K562 (cell line): ENCODE results near the gene ATP6V1A. TPM values are rescaled to one million over a fixed set of nuclear protein-coding genes. Genes with fewer than 3 reads are reported as not detected.
A peak's percentile ranks its signal among the peaks of the same experiment; 100 is the strongest.

Experiments
- BACH1 ChIP-seq: fragments of 200-800 bp; sonication (Bioruptor generic); IDR thresholded peaks from 2 replicates; pipeline ENCODE4 v1.6.1; 2016; ENCODE audit warnings: missing genetic modification characterization, missing compliant biosample characterization
- CBFA2T3 ChIP-seq: fragments of 450-650 bp; IDR thresholded peaks from 2 replicates; pipeline ENCODE4 v1.6.1; 2017
- DMBX1 ChIP-seq: fragments of 250-450 bp; sonication (Bioruptor Pico); IDR thresholded peaks from 2 replicates; pipeline ENCODE4 v1.8.0; 2022; ENCODE audit warnings: inconsistent platforms, mild to moderate bottlenecking, moderate library complexity, borderline replicate concordance
- E2F8 ChIP-seq: fragments of 450-650 bp; IDR thresholded peaks from 2 replicates; pipeline ENCODE4 v1.7.1; 2018; ENCODE audit warnings: mild to moderate bottlenecking, low read depth; ENCODE audit not compliant: partially characterized antibody
- FOXA1 ChIP-seq: fragments of 450-650 bp; IDR thresholded peaks from 2 replicates; pipeline ENCODE4 v1.6.1; 2016; ENCODE audit warnings: mild to moderate bottlenecking, borderline replicate concordance
- FOXJ3 ChIP-seq: sonication (generic); formaldehyde crosslinking; IDR thresholded peaks from 2 replicates; pipeline ENCODE4 v1.4.0; 2020; ENCODE audit warnings: mild to moderate bottlenecking, missing genetic modification reagents
- GTF2F1 ChIP-seq: IDR thresholded peaks from 2 replicates; pipeline ENCODE4 v1.6.1; 2011; ENCODE audit warnings: low read depth, low read length, improper control_type of control experiment
- HMBOX1 ChIP-seq: sonication (generic); IDR thresholded peaks from 2 replicates; pipeline ENCODE4 v1.6.1; 2016
- MAFG ChIP-seq: fragments of 450-650 bp; conservative IDR thresholded peaks from 2 replicates; pipeline ENCODE4 v1.6.1; 2016; ENCODE audit warnings: missing genetic modification characterization, missing compliant biosample characterization
- MAX ChIP-seq: sonication (generic); formaldehyde crosslinking; IDR thresholded peaks from 2 replicates; pipeline ENCODE4 v1.9.0; 2022; ENCODE audit warnings: mild to moderate bottlenecking, missing genetic modification reagents
- MAZ ChIP-seq, 2 experiments: fragments of 450-650 bp in 1 of 2; sonication (generic) in 1 of 2; formaldehyde crosslinking; IDR thresholded peaks in 1 of 2; conservative IDR thresholded peaks in 1 of 2; 2 replicates each; pipeline versions ENCODE4 v1.4.0 to v1.5.0; 2020; ENCODE audit warnings: mild to moderate bottlenecking in 1 of 2, missing genetic modification reagents in 1 of 2
- MLLT1 ChIP-seq, 2 experiments: fragments of 450-650 bp; IDR thresholded peaks; 2 replicates each; pipeline ENCODE4 v1.6.1; 2016
- NCOA1 ChIP-seq: fragments of 450-650 bp; IDR thresholded peaks from 2 replicates; pipeline ENCODE4 v1.6.1; 2016; ENCODE audit warnings: low read depth
- PREB ChIP-seq: sonication (generic); formaldehyde crosslinking; IDR thresholded peaks from 2 replicates; pipeline ENCODE4 v1.8.1; 2023; ENCODE audit warnings: mild to moderate bottlenecking, missing genetic modification reagents
- RNF2 ChIP-seq: sonication (generic); IDR thresholded peaks from 2 replicates; pipeline ENCODE4 v1.6.1; 2016
- XRCC4 ChIP-seq: IDR thresholded peaks from one replicate; pipeline ENCODE4 v1.6.1; 2011; ENCODE audit not compliant: insufficient read depth, insufficient read length; ENCODE audit errors: extremely low read depth
- ZBTB12 ChIP-seq: fragments of 250-450 bp; sonication (Bioruptor Pico); IDR thresholded peaks from 2 replicates; pipeline ENCODE4 v1.4.0; 2020
- ZFPM2 ChIP-seq: fragments of 250-450 bp; sonication (Bioruptor Pico); IDR thresholded peaks from 2 replicates; pipeline ENCODE4 v1.5.1; 2022; ENCODE audit warnings: mild to moderate bottlenecking
- ZNF121 ChIP-seq: sonication (generic); formaldehyde crosslinking; conservative IDR thresholded peaks from 2 replicates; pipeline ENCODE4 v1.8.0; 2022; ENCODE audit warnings: missing genetic modification reagents
- ZNF24 ChIP-seq: fragments of 450-650 bp; IDR thresholded peaks from 2 replicates; pipeline ENCODE4 v1.6.1; 2016
- ZNF644 ChIP-seq: fragments of 200-800 bp; sonication (Bioruptor generic); IDR thresholded peaks from 2 replicates; pipeline ENCODE4 v1.6.1; 2016; ENCODE audit warnings: low read depth, missing genetic modification characterization, missing compliant biosample characterization
- ZNF785 ChIP-seq: fragments of 250-450 bp; sonication (Bioruptor Pico); IDR thresholded peaks from 2 replicates; pipeline ENCODE4 v1.4.0; 2020; ENCODE audit warnings: mild to moderate bottlenecking
- polyA plus RNA-seq, 8 experiments: library from polyadenylated mRNA; depleted of rRNA in 4 of 8; stranded (reverse) in 5 of 8; unstranded in 3 of 8; fragments of >200 nt; fragmentation: Nextera tagmentation in 2 of 8; fragmentation: Illumina TruSeq in 1 of 8; extraction: Ambion mirVana in 2 of 8; extraction: Trizol in 1 of 8; gene quantifications; 2 replicates each; pipeline versions ENCODE4 v1.2.1 to v1.2.3, GENCODE V29; 2011 to 2014; ENCODE audit warnings: inconsistent platforms in 1 of 8, missing spikeins in 1 of 8
- total RNA-seq, 7 experiments: library from RNA; depleted of rRNA in 6 of 7; stranded (reverse); fragments of >200 nt in 6 of 7; fragmentation: Illumina TruSeq in 2 of 7; extraction: Trizol in 2 of 7; gene quantifications; 2 replicates each; pipeline versions ENCODE4 v1.2.1 to v1.2.3, GENCODE V29; 2011 to 2021; ENCODE audit warnings: low replicate concordance in 1 of 7

Gene ATP6V1A
- total and polyA plus RNA-seq, 9 of the 15 experiments (the other 6 are each of a cell fraction or from before 2014, with no cell fraction given), result 23.6 to 57.1 (median 39.9) TPM

- no peak for TF ChIP-seq FOXA1
- peak; percentile 70; the same call in 1 of the 2 replicates for TF ChIP-seq ZBTB12 (CRISPR knock-in tag)
- TF ChIP-seq HMBOX1, result no peak
- no peak for TF ChIP-seq XRCC4
- peak; percentile 48; the same call in 1 of the 2 replicates for TF ChIP-seq DMBX1 (CRISPR knock-in tag)
- no peak for TF ChIP-seq CBFA2T3
- no peak for TF ChIP-seq PREB
- peak; percentile 60 for TF ChIP-seq BACH1 (tag)
- no peak for TF ChIP-seq ZFPM2 (CRISPR knock-in tag)
- no peak for TF ChIP-seq MAZ (CRISPR knock-in tag; conservative IDR thresholded peaks at IDR 0.05 in 1 of 2, IDR thresholded peaks at IDR 0.05 in 1 of 2)
- TF ChIP-seq FOXJ3 (CRISPR knock-in tag), result no peak
- TF ChIP-seq RNF2, result peak; percentile 71; the same call in 1 of the 2 replicates
- TF ChIP-seq E2F8, result peak; percentile 48
- no peak for TF ChIP-seq ZNF121
- no peak for TF ChIP-seq ZNF644 (tag)
- TF ChIP-seq NCOA1, result peak; percentile 84
- TF ChIP-seq ZNF785, result no peak
- TF ChIP-seq GTF2F1, result no peak
- no peak for TF ChIP-seq MAFG
- TF ChIP-seq ZNF24, result no peak
- TF ChIP-seq MLLT1 (IDR thresholded peaks at IDR 0.05), result no peak
- no peak for TF ChIP-seq MAX (CRISPR knock-in tag)
These were observed at the start of gene ATP6V1A (continued) for GRCh38 chr3:113746548-113747282.
